Measurements from ENCODE around the gene TNFSF11. TPM values are rescaled to one million over a fixed set of nuclear protein-coding genes. Genes with fewer than 3 reads are reported as not detected.

TNFSF11 gene
- total RNA-seq, 2 experiments from 2014 or later, result 0.32 to 0.94 TPM

DNA sequence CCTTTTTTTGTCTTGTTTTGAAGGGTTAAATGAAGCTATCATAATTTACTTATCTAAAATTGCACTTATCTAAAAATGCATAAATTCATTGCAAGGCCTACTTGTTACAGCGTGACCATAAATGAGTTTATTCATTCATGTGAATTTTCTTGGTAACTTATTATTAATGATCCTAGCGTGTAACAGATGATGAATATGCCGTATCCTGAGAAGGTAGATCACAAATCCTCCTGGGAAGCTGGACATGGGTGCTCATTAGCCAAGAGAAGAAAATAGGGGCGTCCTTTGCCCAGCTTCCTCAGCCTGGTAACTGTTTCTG lies 21.3 kb downstream of the TNFSF11 start:
- H3K4me1 Mint-ChIP-seq (ENCODE audit: low read depth), result no peaks in the 10 kb centered on the region

DNA sequence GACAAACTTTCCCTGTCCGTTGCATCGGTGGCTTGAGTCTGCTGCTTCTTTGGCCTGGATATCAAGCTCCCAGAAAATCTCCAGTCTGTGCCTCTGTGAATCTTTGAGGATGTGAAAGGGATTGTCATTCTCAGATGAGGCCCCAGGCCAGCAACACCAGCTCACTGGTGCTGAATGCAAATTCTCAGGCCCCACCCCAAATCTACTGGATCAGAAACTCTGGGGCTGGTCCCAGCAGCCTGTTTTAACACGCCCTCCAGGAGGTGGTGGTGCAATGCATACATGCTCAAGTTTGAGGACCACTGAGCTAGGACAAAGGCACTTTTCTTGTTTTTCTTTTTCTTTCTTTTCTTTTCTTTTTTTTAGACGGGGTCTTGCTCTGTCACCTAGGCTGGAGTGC lies 23.6 kb downstream of the TNFSF11 start:
- H3K4me3 Mint-ChIP-seq, result no peak overlapping the region
- no peaks in the 10 kb centered on the region for H3K9me3 Mint-ChIP-seq (ENCODE audit: insufficient read depth)
- ChIA-PET POLR2A (no interaction called here), CTCF (interaction anchor here (0.8 kb wide), 1 partner anchor 263 kb away, joined by 3 read pairs; no protein-coding TSS in a partner anchor)
- peaks cover 5% of the 10 kb centered on the region for H3K27me3 Mint-ChIP-seq (ENCODE audit: low read depth)
- ATAC-seq (no peak), DNase-seq (no peak)
- H3K27ac Mint-ChIP-seq, result no peak overlapping the region
- no peaks in the 10 kb centered on the region for H3K36me3 Mint-ChIP-seq (ENCODE audit: low read depth)
- peaks cover 5% of the 10 kb centered on the region for H3K4me1 Mint-ChIP-seq (ENCODE audit: low read depth)

More for the DNA sequence above, 21.3 kb downstream of the TNFSF11 start:
- Mint-ChIP-seq H3K36me3 (ENCODE audit: low read depth) (no peaks in the 10 kb centered on the region), H3K4me3 (no peak overlapping the region), H3K27me3 (ENCODE audit: low read depth) (peaks cover 6% of the 10 kb centered on the region), H3K9me3 (ENCODE audit: insufficient read depth) (no peaks in the 10 kb centered on the region), H3K27ac (no peak overlapping the region)
- ChIA-PET POLR2A (interaction anchor here (1.0 kb wide), 1 partner anchor 202 kb away, joined by 3 read pairs; no protein-coding TSS in a partner anchor), CTCF (interaction anchor here (0.6 to 2.0 kb wide), 20 partner anchors 10 to 1930 kb away, joined by 3 to 14 read pairs (median 4); no protein-coding TSS in a partner anchor)
- DNase-seq (no peak), ATAC-seq (no peak)

DNA sequence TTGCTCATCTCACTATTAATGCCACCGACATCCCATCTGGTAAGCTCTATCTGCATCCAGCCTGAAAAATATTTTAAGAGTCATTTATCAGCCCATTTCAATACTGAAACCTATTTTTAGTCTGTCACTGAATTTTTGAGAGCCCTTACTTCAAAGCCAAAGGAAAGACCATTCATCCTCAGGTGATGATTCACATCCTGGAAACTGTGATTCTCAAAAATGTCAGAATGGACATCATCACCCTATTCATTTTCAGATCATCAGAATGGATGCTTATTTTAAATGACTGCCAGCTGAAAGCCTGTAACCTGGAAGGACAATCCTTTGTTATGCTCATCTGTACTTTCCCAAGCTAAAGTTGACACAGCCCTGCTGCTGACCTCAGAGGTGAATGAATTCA lies 27.0 kb downstream of the TNFSF11 start:
- no peak for ATAC-seq
- H3K36me3 Mint-ChIP-seq (ENCODE audit: low read depth), result no peaks in the 10 kb centered on the region
- H3K4me3 Mint-ChIP-seq, result no peak overlapping the region
- no peak for DNase-seq
- no peak overlapping the region for H3K27ac Mint-ChIP-seq
- ChIA-PET CTCF (no interaction called here), POLR2A (no interaction called here)
- H3K9me3 Mint-ChIP-seq (ENCODE audit: insufficient read depth), result no peaks in the 10 kb centered on the region
- peaks cover 7% of the 10 kb centered on the region for H3K4me1 Mint-ChIP-seq (ENCODE audit: low read depth)
- H3K27me3 Mint-ChIP-seq (ENCODE audit: low read depth), result peaks cover 8% of the 10 kb centered on the region

DNA sequence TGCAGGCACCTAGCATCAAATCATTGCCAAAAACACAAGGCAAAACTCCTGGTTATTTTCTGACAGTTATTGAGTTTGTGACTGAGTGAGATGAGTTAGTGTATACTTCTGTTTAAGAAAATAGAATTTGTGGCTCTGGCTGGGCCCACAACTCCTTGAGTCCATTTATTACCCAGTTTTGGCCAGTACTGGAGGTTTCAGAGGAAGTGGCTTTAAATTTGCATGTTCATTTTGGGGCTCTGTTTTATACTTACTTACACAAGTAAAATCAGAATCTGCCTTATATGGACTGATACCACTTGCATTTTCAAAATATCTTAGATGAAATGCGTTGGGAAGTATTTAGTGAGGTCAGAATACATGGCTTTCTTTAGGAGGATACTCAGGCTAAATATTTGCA lies 29.0 kb downstream of the TNFSF11 start:
- DNase-seq (no peak), ATAC-seq (no peak)
- Mint-ChIP-seq H3K27ac (no peak overlapping the region), H3K9me3 (ENCODE audit: insufficient read depth) (no peaks in the 10 kb centered on the region), H3K4me3 (no peak overlapping the region), H3K4me1 (ENCODE audit: low read depth) (peaks cover 7% of the 10 kb centered on the region), H3K36me3 (ENCODE audit: low read depth) (no peaks in the 10 kb centered on the region), H3K27me3 (ENCODE audit: low read depth) (peaks cover 14% of the 10 kb centered on the region)
- ChIA-PET CTCF (interaction anchor here (0.6 kb wide), 1 partner anchor 231 kb away, joined by 3 read pairs; no protein-coding TSS in a partner anchor), POLR2A (no interaction called here)

DNA sequence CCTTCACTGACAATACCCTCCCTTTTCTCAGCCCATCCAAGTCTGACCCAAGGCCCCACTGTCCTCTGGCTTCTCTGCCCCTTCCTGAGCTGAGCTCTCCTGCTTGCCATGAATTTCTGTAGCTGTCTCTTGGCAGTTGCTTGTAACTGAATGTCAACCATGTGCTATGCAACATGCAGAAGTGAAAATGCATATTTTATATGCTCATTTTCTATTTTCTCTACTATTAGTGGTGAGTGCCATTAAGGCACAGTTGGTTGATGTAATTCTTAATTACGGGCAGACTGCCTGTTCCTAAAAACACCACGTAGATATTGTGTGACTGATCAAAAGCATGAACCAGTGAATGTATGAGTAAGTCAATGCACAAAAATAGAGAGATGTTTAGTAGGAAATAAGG lies 29.6 kb downstream of the TNFSF11 start:
- Mint-ChIP-seq H3K27me3 (ENCODE audit: low read depth) (peaks cover 16% of the 10 kb centered on the region), H3K9me3 (ENCODE audit: insufficient read depth) (no peaks in the 10 kb centered on the region), H3K36me3 (ENCODE audit: low read depth) (no peaks in the 10 kb centered on the region), H3K27ac (no peak overlapping the region), H3K4me3 (no peak overlapping the region), H3K4me1 (ENCODE audit: low read depth) (peaks cover 7% of the 10 kb centered on the region)
- ATAC-seq (no peak), DNase-seq (no peak)
- POLR2A ChIA-PET, result no interaction called here
- CTCF ChIA-PET, result no interaction called here

DNA sequence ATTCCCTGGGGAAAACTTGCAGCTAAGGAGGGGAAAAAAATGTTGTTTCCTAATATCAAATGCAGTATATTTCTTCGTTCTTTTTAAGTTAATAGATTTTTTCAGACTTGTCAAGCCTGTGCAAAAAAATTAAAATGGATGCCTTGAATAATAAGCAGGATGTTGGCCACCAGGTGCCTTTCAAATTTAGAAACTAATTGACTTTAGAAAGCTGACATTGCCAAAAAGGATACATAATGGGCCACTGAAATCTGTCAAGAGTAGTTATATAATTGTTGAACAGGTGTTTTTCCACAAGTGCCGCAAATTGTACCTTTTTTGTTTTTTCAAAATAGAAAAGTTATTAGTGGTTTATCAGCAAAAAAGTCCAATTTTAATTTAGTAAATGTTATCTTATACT lies 33.6 kb downstream of the TNFSF11 start:
- no peak overlapping the region for H3K4me3 Mint-ChIP-seq
- no peak overlapping the region for H3K27ac Mint-ChIP-seq
- no peaks in the 10 kb centered on the region for H3K36me3 Mint-ChIP-seq (ENCODE audit: low read depth)
- DNase-seq (no peak), ATAC-seq (no peak)
- POLR2A ChIA-PET, result no interaction called here
- H3K27me3 Mint-ChIP-seq (ENCODE audit: low read depth), result peaks cover 20% of the 10 kb centered on the region
- H3K4me1 Mint-ChIP-seq (ENCODE audit: low read depth), result peaks cover 2% of the 10 kb centered on the region
- CTCF ChIA-PET, result no interaction called here
- H3K9me3 Mint-ChIP-seq (ENCODE audit: insufficient read depth), result no peaks in the 10 kb centered on the region

DNA sequence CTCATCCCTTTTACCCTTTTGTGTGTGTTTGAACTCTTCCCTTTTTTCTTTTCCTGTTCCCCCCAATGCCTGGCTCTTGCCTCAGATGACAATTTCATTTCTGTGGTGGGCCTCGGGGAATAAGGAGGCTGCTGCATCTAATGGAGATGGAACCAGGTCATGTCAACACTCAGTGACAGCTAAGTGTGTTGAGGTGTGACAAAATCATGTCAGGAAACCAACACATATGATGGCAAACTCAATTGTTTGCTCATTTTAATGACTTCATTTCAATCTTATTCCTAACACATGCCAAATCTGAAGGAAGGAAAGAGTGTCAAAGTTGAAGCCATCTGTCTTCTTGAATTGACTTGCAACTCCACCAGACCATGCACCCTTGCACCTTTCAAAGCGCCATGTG lies 36.7 kb downstream of the TNFSF11 start:
- no peaks in the 10 kb centered on the region for H3K4me1 Mint-ChIP-seq (ENCODE audit: low read depth)
- H3K36me3 Mint-ChIP-seq (ENCODE audit: low read depth), result no peaks in the 10 kb centered on the region
- ATAC-seq (no peak), DNase-seq (no peak)
- CTCF ChIA-PET, result interaction anchor here (0.9 kb wide), 1 partner anchor 16 kb away, joined by 3 read pairs; no protein-coding TSS in a partner anchor
- no peak overlapping the region for H3K4me3 Mint-ChIP-seq
- POLR2A ChIA-PET, result no interaction called here
- H3K27ac Mint-ChIP-seq, result no peak overlapping the region
- H3K9me3 Mint-ChIP-seq (ENCODE audit: insufficient read depth), result no peaks in the 10 kb centered on the region
- H3K27me3 Mint-ChIP-seq (ENCODE audit: low read depth), result peaks cover 17% of the 10 kb centered on the region

DNA sequence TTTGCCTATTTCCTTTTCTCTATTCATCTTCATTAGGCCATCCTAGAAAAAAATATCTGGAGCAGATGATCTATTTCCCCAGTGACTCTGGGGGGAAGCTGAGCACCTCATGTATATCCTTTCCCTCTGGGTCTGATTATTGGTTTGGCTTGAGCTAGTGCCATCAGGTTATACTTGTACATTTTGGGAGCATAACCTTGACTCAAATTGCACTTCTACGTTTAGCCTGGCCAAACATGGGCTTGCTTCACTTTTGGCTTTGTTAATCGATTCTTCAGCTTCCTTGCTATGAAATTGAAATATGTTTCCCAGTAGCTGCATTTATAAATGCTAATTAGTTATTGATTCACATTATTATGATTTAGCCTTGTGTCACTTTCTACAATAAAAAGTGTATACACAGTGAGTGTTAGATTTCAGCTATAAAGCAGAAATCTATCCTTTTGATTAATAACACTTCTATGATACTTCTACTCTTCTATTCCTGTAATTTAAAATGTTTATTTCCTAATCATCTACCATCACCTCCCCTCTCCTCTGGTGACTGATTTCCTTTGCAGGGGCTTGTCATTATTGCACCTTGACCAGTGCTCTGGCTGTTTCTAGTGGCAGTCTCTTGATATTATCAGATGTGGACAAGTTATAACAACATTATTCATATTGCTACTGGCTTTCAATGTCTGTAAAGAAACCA lies 37.3 kb downstream of the TNFSF11 start:
- Mint-ChIP-seq H3K27me3 (ENCODE audit: low read depth) (peaks cover 12% of the 10 kb centered on the region), H3K9me3 (ENCODE audit: insufficient read depth) (no peaks in the 10 kb centered on the region), H3K4me3 (no peak overlapping the region), H3K4me1 (ENCODE audit: low read depth) (no peaks in the 10 kb centered on the region), H3K27ac (no peak overlapping the region), H3K36me3 (ENCODE audit: low read depth) (no peaks in the 10 kb centered on the region)
- no peak for DNase-seq
- ChIA-PET CTCF (interaction anchor here (0.9 kb wide), 1 partner anchor 16 kb away, joined by 3 read pairs; no protein-coding TSS in a partner anchor), POLR2A (no interaction called here)
- ATAC-seq, result no peak

DNA sequence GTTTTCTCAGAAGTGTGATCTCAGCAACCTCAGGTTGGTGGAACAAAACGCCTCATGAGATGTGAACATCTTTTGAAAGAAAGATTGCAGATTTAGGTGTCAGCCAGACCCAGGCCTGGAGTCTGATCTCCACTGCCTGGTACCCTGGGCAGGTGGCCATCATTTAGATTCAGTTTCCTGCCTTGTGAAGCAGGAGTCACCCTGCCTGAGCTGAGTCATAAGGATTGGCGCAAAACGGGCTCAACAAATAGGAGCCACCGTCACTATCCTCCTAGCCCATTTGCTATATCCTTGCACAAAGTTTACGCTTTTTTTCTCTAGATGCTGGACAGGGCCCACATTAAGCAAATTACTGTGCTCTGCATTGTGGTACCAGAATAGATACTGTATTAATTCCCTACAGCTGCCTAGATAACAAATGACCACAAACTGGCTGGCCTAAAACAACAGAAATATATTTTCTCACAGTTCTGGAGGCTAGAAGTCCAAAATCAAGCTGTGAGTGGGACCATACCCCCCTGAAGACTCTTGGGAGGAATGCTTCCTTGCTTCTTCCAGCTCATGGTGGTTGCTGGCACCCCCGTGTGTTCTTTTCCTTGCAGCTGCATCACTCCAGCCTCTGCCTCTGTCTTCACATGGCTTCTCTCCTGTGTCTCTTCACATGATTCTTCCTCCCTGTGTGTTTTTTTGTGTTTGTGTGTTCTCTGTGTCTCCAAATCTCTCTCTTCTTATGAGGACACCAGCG lies 38.2 kb downstream of the TNFSF11 start:
- no peak overlapping the region for H3K27ac Mint-ChIP-seq
- ChIA-PET POLR2A (no interaction called here), CTCF (interaction anchor here (0.6 kb wide), 1 partner anchor 12 kb away, joined by 3 read pairs; no protein-coding TSS in a partner anchor)
- H3K27me3 Mint-ChIP-seq (ENCODE audit: low read depth), result peaks cover 9% of the 10 kb centered on the region
- no peaks in the 10 kb centered on the region for H3K36me3 Mint-ChIP-seq (ENCODE audit: low read depth)
- ATAC-seq (no peak), DNase-seq (no peak)
- no peak overlapping the region for H3K4me3 Mint-ChIP-seq
- no peaks in the 10 kb centered on the region for H3K9me3 Mint-ChIP-seq (ENCODE audit: insufficient read depth)
- no peaks in the 10 kb centered on the region for H3K4me1 Mint-ChIP-seq (ENCODE audit: low read depth)

DNA sequence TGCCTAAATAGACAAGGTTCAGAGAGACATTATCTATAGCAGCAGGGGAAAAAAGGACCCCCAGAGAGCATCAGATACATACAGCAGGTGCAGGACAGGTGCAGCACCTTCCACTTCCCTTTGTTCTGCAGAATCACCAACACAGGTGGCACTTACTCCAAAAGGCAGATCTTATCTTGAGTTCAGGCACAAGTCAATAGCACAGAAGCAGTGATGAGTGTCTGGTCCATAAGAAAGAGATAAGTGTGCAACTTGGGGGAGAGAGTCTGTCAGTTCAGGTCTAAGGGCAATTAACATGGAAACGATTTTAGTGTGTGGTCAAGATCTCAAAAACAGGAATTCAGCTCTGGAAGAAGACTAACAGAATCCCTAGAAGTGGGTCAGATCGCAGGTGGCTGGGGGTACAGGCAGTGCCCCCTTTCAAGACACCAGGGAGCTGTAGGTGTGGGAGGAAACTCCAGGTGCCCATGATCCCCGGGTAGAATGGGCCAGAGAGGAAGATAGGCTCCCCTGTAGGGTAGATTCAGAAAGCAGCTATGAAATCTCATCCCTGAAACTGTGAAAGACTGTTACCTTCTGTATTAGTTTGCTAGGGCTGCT lies 40.6 kb downstream of the TNFSF11 start:
- no peaks in the 10 kb centered on the region for H3K9me3 Mint-ChIP-seq (ENCODE audit: insufficient read depth)
- peaks cover 4% of the 10 kb centered on the region for H3K27me3 Mint-ChIP-seq (ENCODE audit: low read depth)
- ChIA-PET POLR2A (no interaction called here), CTCF (no interaction called here)
- no peak overlapping the region for H3K27ac Mint-ChIP-seq
- no peak overlapping the region for H3K4me3 Mint-ChIP-seq
- no peaks in the 10 kb centered on the region for H3K4me1 Mint-ChIP-seq (ENCODE audit: low read depth)
- no peaks in the 10 kb centered on the region for H3K36me3 Mint-ChIP-seq (ENCODE audit: low read depth)
- no peak for DNase-seq
- ATAC-seq, result no peak

DNA sequence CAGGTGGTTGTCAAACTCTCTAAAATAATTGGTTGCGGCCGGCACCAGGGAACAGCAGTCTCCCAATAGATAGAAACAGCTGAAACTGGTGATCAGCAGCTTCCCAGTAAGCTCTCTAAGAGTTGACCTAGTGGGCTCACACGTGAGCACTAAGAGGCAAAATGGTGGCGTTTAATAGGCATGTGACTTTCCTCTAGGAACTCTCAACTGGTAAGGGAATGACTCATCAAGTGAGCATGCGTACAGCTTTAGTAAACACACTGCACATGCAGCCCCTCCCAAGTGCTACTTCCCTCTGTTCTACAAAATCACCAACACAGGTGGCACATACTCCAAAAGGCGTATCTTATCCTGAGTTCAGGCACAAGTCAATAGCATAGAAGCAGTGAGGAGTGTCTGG lies 41.7 kb downstream of the TNFSF11 start:
- H3K4me1 Mint-ChIP-seq (ENCODE audit: low read depth), result no peaks in the 10 kb centered on the region
- ATAC-seq (no peak), DNase-seq (no peak)
- H3K27me3 Mint-ChIP-seq (ENCODE audit: low read depth), result peaks cover 6% of the 10 kb centered on the region
- H3K9me3 Mint-ChIP-seq (ENCODE audit: insufficient read depth), result no peaks in the 10 kb centered on the region
- POLR2A ChIA-PET, result no interaction called here
- no peak overlapping the region for H3K27ac Mint-ChIP-seq
- CTCF ChIA-PET, result no interaction called here
- H3K4me3 Mint-ChIP-seq, result no peak overlapping the region
- no peaks in the 10 kb centered on the region for H3K36me3 Mint-ChIP-seq (ENCODE audit: low read depth)

DNA sequence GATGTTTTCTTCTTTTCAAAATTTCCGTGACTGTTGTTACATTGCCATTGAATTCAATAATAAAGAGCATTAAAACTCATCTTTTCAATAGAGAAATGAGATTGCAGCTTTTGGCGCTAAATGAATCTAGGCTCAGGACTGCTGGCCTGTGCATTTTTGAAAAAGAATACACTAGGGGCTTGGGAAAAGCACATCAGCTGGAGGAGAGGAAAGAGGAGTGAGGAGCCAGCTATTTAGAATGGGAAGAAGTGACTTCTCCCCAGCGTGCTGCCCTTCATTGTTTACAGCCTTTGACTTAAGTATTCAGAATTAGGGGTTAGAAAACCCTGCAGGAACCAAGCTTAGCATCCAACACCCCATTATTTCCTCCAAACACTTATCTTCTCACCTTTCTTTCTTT lies 43.3 kb downstream of the TNFSF11 start:
- DNase-seq (no peak), ATAC-seq (no peak)
- Mint-ChIP-seq H3K9me3 (ENCODE audit: insufficient read depth) (no peaks in the 10 kb centered on the region), H3K4me3 (no peak overlapping the region), H3K36me3 (ENCODE audit: low read depth) (no peaks in the 10 kb centered on the region), H3K27ac (no peak overlapping the region), H3K4me1 (ENCODE audit: low read depth) (no peaks in the 10 kb centered on the region), H3K27me3 (ENCODE audit: low read depth) (peaks cover 12% of the 10 kb centered on the region)
- ChIA-PET CTCF (no interaction called here), POLR2A (no interaction called here)
